H1 (cell line): Measurements from ENCODE around the gene ADD1. TPM values are rescaled to one million over a fixed set of nuclear protein-coding genes. Genes with fewer than 3 reads are reported as not detected.

Experiments
- CTCF ChIA-PET: fragments of 300-600 bp; sonication (Branson Sonifier 250); formaldehyde crosslinking; loops from one replicate; lab custom pipeline; 2021; ENCODE audit not compliant: partially characterized antibody; lab: Charles Lee
- POLR2A ChIA-PET: fragments of 300-600 bp; sonication (Branson Sonifier 250); formaldehyde crosslinking; loops from one replicate; lab custom pipeline; 2021; ENCODE audit warnings: inconsistent platforms; ENCODE audit not compliant: partially characterized antibody; lab: Charles Lee
- DNase-seq, 2 experiments: peaks; one replicate each; pipeline versions ENCODE4 v3.0.0 to v3.0.0-alpha.2; 2010 to 2022; ENCODE audit warnings: low spot score in 2 of 2, low read depth in 1 of 2, mixed read lengths in 1 of 2
- FAIRE-seq: peaks from 2 replicates; lab custom pipeline; 2011; peaks lifted over from hg19 to GRCh38; lab: Jason Lieb, UNC
- H2AFZ ChIP-seq: 2 replicates; pipeline ENCODE4 v1.8.1; 2012; ENCODE audit warnings: low read length, inconsistent platforms
- H2AK5ac ChIP-seq: 2 replicates; pipeline ENCODE4 v1.6.1; 2013; ENCODE audit warnings: low read depth, low read length
- H2BK120ac ChIP-seq: replicated peaks from 2 replicates; pipeline ENCODE3; 2013; ENCODE audit warnings: low read depth, low read length, inconsistent platforms
- H2BK12ac ChIP-seq: 2 replicates; pipeline ENCODE4 v1.6.1; 2013; ENCODE audit warnings: low read depth, low read length
- H2BK15ac ChIP-seq: 2 replicates; pipeline ENCODE4 v1.6.1; 2013; ENCODE audit warnings: low read length
- H2BK20ac ChIP-seq: 2 replicates; pipeline ENCODE4 v1.6.1; 2013; ENCODE audit warnings: low read length
- H2BK5ac ChIP-seq: 2 replicates; pipeline ENCODE4 v1.6.1; 2013; ENCODE audit warnings: low read depth, low read length
- H3K14ac ChIP-seq: 2 replicates; pipeline ENCODE4 v1.6.1; 2013; ENCODE audit warnings: inconsistent platforms; ENCODE audit not compliant: insufficient read length
- H3K18ac ChIP-seq: 2 replicates; pipeline ENCODE4 v1.6.1; 2013; ENCODE audit warnings: low read length; ENCODE audit errors: extremely low read depth
- H3K23ac ChIP-seq: 2 replicates; pipeline ENCODE4 v1.6.1; 2013; ENCODE audit warnings: inconsistent platforms; ENCODE audit not compliant: insufficient read length
- H3K23me2 ChIP-seq: 2 replicates; pipeline ENCODE4 v1.6.1; 2013; ENCODE audit warnings: low read depth, low read length
- H3K27ac ChIP-seq: 2 replicates; pipeline ENCODE4 v1.6.1; 2011; ENCODE audit warnings: low read depth, low read length, inconsistent platforms
- H3K27me3 ChIP-seq, 4 experiments: replicated peaks in 1 of 4; 1 replicate in 1 of 4; 2 replicates in 3 of 4; pipeline versions ENCODE4 v1.6.1 to v1.8.1; 2011 to 2013; ENCODE audit warnings: low read length in 3 of 4, mild to moderate bottlenecking in 3 of 4, inconsistent platforms in 2 of 4, mixed read lengths in 2 of 4, moderate library complexity in 1 of 4; ENCODE audit not compliant: control insufficient read depth in 3 of 4, insufficient read depth in 3 of 4; ENCODE audit errors: extremely low read depth in 1 of 4
- H3K36me3 ChIP-seq, 4 experiments: 2 replicates each; pipeline versions ENCODE4 v1.6.1 to v1.8.1; 2011 to 2013; ENCODE audit warnings: mild to moderate bottlenecking in 4 of 4, low read length in 3 of 4, moderate library complexity in 2 of 4, control low read depth in 1 of 4, inconsistent platforms in 1 of 4; ENCODE audit not compliant: insufficient read depth in 4 of 4, control insufficient read depth in 2 of 4
- H3K4ac ChIP-seq: replicated peaks from 2 replicates; pipeline ENCODE3; 2013; ENCODE audit warnings: low read length, low read depth, mixed read lengths, inconsistent platforms; ENCODE audit not compliant: insufficient read length
- H3K4me1 ChIP-seq, 4 experiments: replicated peaks in 1 of 4; 1 replicate in 1 of 4; 2 replicates in 3 of 4; pipeline versions ENCODE4 v1.6.1 to v1.8.1; 2011 to 2013; ENCODE audit warnings: low read length in 3 of 4, inconsistent platforms in 2 of 4, mixed read lengths in 1 of 4; ENCODE audit not compliant: insufficient read depth in 4 of 4, control insufficient read depth in 3 of 4
- H3K4me2 ChIP-seq, 2 experiments: 2 replicates each; pipeline versions ENCODE4 v1.6.1 to v1.8.1; 2011 to 2013; ENCODE audit warnings: low read depth in 2 of 2, low read length in 2 of 2, control low read depth in 1 of 2, inconsistent platforms in 1 of 2, mild to moderate bottlenecking in 1 of 2; ENCODE audit not compliant: insufficient read depth in 1 of 2
- H3K4me3 ChIP-seq, 4 experiments: fragments of 200-600, 300-600 bp in 1 of 4; sonication (generic), shearing (Covaris generic), sonication (Bioruptor Twin) in 1 of 4; 2 replicates each; pipeline versions ENCODE4 v1.5.1 to v1.8.1; 2011 to 2016; ENCODE audit warnings: low read length in 4 of 4, low read depth in 3 of 4, control low read depth in 2 of 4, inconsistent platforms in 2 of 4, mild to moderate bottlenecking in 2 of 4, mixed read lengths in 1 of 4, moderate library complexity in 1 of 4; ENCODE audit not compliant: insufficient read depth in 2 of 4; ENCODE audit errors: extremely low read depth in 1 of 4
- H3K56ac ChIP-seq: replicated peaks from 2 replicates; pipeline ENCODE3; 2013; ENCODE audit warnings: low read depth, mild to moderate bottlenecking, mixed read lengths, low read length, inconsistent platforms; ENCODE audit not compliant: insufficient read length
- H3K79me1 ChIP-seq: 2 replicates; pipeline ENCODE4 v1.6.1; 2013; ENCODE audit warnings: low read depth, low read length, control low read depth
- H3K79me2 ChIP-seq, 2 experiments: 2 replicates each; pipeline versions ENCODE4 v1.6.1 to v1.8.1; 2012 to 2013; ENCODE audit warnings: low read length in 2 of 2, mild to moderate bottlenecking in 2 of 2, inconsistent platforms in 1 of 2; ENCODE audit not compliant: insufficient read depth in 2 of 2, control insufficient read depth in 1 of 2
- H3K9ac ChIP-seq, 4 experiments: replicated peaks in 1 of 4; 1 replicate in 1 of 4; 2 replicates in 3 of 4; pipeline versions ENCODE4 v1.6.1 to v1.8.1; 2011 to 2013; ENCODE audit warnings: low read depth in 3 of 4, low read length in 3 of 4, control low read depth in 2 of 4, mild to moderate bottlenecking in 2 of 4, moderate library complexity in 2 of 4, inconsistent platforms in 1 of 4; ENCODE audit errors: extremely low read depth in 1 of 4
- H3K9me3 ChIP-seq, 2 experiments: 2 replicates each; pipeline versions ENCODE4 v1.6.1 to v1.8.1; 2012 to 2013; ENCODE audit warnings: mild to moderate bottlenecking in 2 of 2, moderate library complexity in 2 of 2, control low read depth in 1 of 2, inconsistent platforms in 1 of 2, low read depth in 1 of 2, low read length in 1 of 2, mixed read lengths in 1 of 2; ENCODE audit not compliant: insufficient read depth in 2 of 2
- H4K20me1 ChIP-seq, 2 experiments: replicated peaks in 1 of 2; 2 replicates each; pipeline versions ENCODE3 to v1.8.1; 2011 to 2013; ENCODE audit warnings: inconsistent platforms in 2 of 2, low read length in 2 of 2, mild to moderate bottlenecking in 1 of 2; ENCODE audit not compliant: insufficient read depth in 2 of 2, control insufficient read depth in 1 of 2
- H4K5ac ChIP-seq: 2 replicates; pipeline ENCODE4 v1.6.1; 2013; ENCODE audit warnings: low read length, low read depth, mixed read lengths, inconsistent platforms; ENCODE audit not compliant: insufficient read length
- H4K8ac ChIP-seq: 2 replicates; pipeline ENCODE4 v1.8.0; 2013; ENCODE audit warnings: mild to moderate bottlenecking, moderate library complexity, low read length, inconsistent platforms; ENCODE audit not compliant: insufficient read depth; ENCODE audit errors: extremely low read depth
- H4K91ac ChIP-seq: replicated peaks from 2 replicates; pipeline ENCODE3; 2013; ENCODE audit warnings: low read length, mixed read lengths, inconsistent platforms; ENCODE audit not compliant: insufficient read length
- ASH2L ChIP-seq: fragments of 200-600, 300-600 bp; sonication (generic); IDR thresholded peaks from one replicate; pipeline ENCODE4 v1.7.1; 2017; ENCODE audit warnings: low read length
- JUND ChIP-seq: IDR thresholded peaks from 2 replicates; pipeline ENCODE4 v1.6.1; 2011; ENCODE audit warnings: mild to moderate bottlenecking, improper control_type of control experiment, low read length
- POLR2A ChIP-seq, 2 experiments: IDR thresholded peaks; 1 replicate in 1 of 2; 2 replicates in 1 of 2; pipeline ENCODE4 v1.6.1; 2011; ENCODE audit warnings: low read depth in 2 of 2, low read length in 2 of 2, mild to moderate bottlenecking in 2 of 2; ENCODE audit errors: control extremely low read depth in 1 of 2
- POU5F1 ChIP-seq: IDR thresholded peaks from 2 replicates; pipeline ENCODE4 v1.6.1; 2011; ENCODE audit warnings: low read depth, mild to moderate bottlenecking, low read length, moderate library complexity
- RNF2 ChIP-seq: fragments of 200-900, 300-1000 bp; sonication (generic); IDR thresholded peaks from 2 replicates; pipeline ENCODE4 v1.7.1; 2016; ENCODE audit warnings: borderline replicate concordance, low read depth, mild to moderate bottlenecking, antibody characterized with exemption, low read length; ENCODE audit not compliant: poor library complexity, severe bottlenecking; ENCODE audit errors: missing control alignments
- SIN3A ChIP-seq, 2 experiments: IDR thresholded peaks in 1 of 2; conservative IDR thresholded peaks in 1 of 2; 2 replicates each; pipeline ENCODE4 v1.6.1; 2011 to 2012; ENCODE audit warnings: low read length in 2 of 2, improper control_type of control experiment in 1 of 2, low read depth in 1 of 2, mild to moderate bottlenecking in 1 of 2
- ZNF274 ChIP-seq: IDR thresholded peaks from 2 replicates; pipeline ENCODE4 v1.7.0; 2012; ENCODE audit warnings: low read length, borderline replicate concordance; ENCODE audit errors: extremely low read depth
- whole genome bisulfite sequencing, 2 experiments: shearing (Covaris generic) in 1 of 2; methylation state at CpG; one replicate each; pipeline versions ENCODE4 v1.1.6 to v1.1.7; 2013 to 2015; ENCODE audit warnings: low lambda C conversion rate in 2 of 2, mixed read lengths in 2 of 2, inconsistent platforms in 1 of 2, low coverage in 1 of 2, missing lambda C conversion rate in 1 of 2; ENCODE audit not compliant: insufficient replicate concordance in 2 of 2, insufficient coverage in 1 of 2, insufficient read length in 1 of 2; ENCODE audit errors: extremely low coverage in 1 of 2, missing lambda C conversion rate in 1 of 2; 5-methylcytosine and 5-hydroxymethylcytosine counted together
- polyA plus RNA-seq, 7 experiments: library from polyadenylated mRNA; depleted of rRNA in 3 of 7; stranded (reverse) in 5 of 7; unstranded in 2 of 7; fragments of >200 nt in 5 of 7; fragments of 200-250 nt in 2 of 7; gene quantifications; 1 replicate in 5 of 7; 2 replicates in 1 of 7; 4 replicates in 1 of 7; pipeline versions ENCODE4 v1.2.1 to v1.2.3, GENCODE V29; 2011 to 2013; ENCODE audit warnings: missing spikeins in 2 of 7, mixed read lengths in 2 of 7
- total RNA-seq: library from RNA; stranded (reverse); fragmentation: NEBNext Ultra II Directional; extraction: Animal tissue kit (Norgen Biotek cat#: 25700); gene quantifications from 2 replicates; pipeline ENCODE4 v1.2.1, GENCODE V29; 2021
- TF ChIP-seq, protein P1 (sequence below), 3 experiments: IDR thresholded peaks; 1 replicate in 2 of 3; 2 replicates in 1 of 3; pipeline versions ENCODE4 v1.5.1 to v1.6.1; 2011; ENCODE audit warnings: low read length in 3 of 3, mild to moderate bottlenecking in 3 of 3, inconsistent platforms in 2 of 3, low read depth in 1 of 3, moderate library complexity in 1 of 3; ENCODE audit not compliant: insufficient read depth in 1 of 3; ENCODE audit errors: control extremely low read depth in 1 of 3
- TF ChIP-seq, protein P2 (sequence below): IDR thresholded peaks from 2 replicates; pipeline ENCODE4 v1.6.1; 2012; ENCODE audit warnings: inconsistent platforms

The ADD1 gene
- total and polyA plus RNA-seq, 2 of the 8 experiments (the other 6 are each of a cell fraction or from before 2014, with no cell fraction given) = 113 to 143 TPM

GRCh38 chr4:2814627-2815270 lies 28.9 kb upstream of the ADD1 start:
- Histone ChIP-seq H3K9me3 (no peaks in the 10 kb centered on the region), H3K23ac (no peak overlapping the region), H3K4ac (no peak overlapping the region), H2BK15ac (no peak overlapping the region), H2BK5ac (no peak overlapping the region), H4K91ac (peak overlapping the region; percentile 27), H3K9ac (no peak overlapping the region), H2AFZ (no peak overlapping the region), H3K56ac (no peak overlapping the region), H2BK20ac (no peak overlapping the region), H3K27me3 (peaks cover 0 to 7% (median 0%) of the 10 kb centered on the region in 4 experiments; a peak in 2 of 7 replicates), H3K4me2 (no peak overlapping the region), H3K18ac (no peak overlapping the region), H4K8ac (peak overlapping the region; percentile 40; the same call in 1 of the 2 replicates), H3K4me1 (peaks cover 0 to 23% (median 15%) of the 10 kb centered on the region in 4 experiments; a peak in 6 of 7 replicates), H3K79me1 (peaks cover 13% of the 10 kb centered on the region), H3K23me2 (peaks cover 3% of the 10 kb centered on the region; the same call in 1 of the 2 replicates), H3K36me3 (no peaks in the 10 kb centered on the region), H3K14ac (no peak overlapping the region), H3K27ac (no peak overlapping the region), H4K5ac (no peak overlapping the region), H2BK120ac (no peak overlapping the region), H2AK5ac (0 out of 2 replicates have a peak overlapping the region, but pooled peaks have one; percentile 15), H2BK12ac (no peak overlapping the region), H3K79me2 (peaks cover 0 to 7% of the 10 kb centered on the region in 2 experiments; a peak in 1 of 4 replicates), H3K4me3 (no peak overlapping the region), H4K20me1 (peaks cover 0 to 7% of the 10 kb centered on the region in 2 experiments)
- CTCF ChIA-PET = interaction anchor here (0.9 to 1.3 kb wide), 2 partner anchors 27 to 51 kb away, joined by 3 read pairs; no protein-coding TSS in a partner anchor
- 84% methylated on average over 7 of the region's 7 CpGs; no CpG with 5 or more reads in 1 of the 2 experiments for WGBS, 2 experiments
- POLR2A ChIA-PET = interaction anchor here (0.9 to 2.9 kb wide), 4 partner anchors 8 to 23 kb away, joined by 3 to 14 read pairs (median 4); no protein-coding TSS in a partner anchor
- FAIRE-seq (no peak), DNase-seq (no peak)
- no peak for TF ChIP-seq SIN3A (conservative IDR thresholded peaks at IDR 0.05 in 1 of 2, IDR thresholded peaks at IDR 0.05 in 1 of 2; ENCODE audit: low read depth in 1 of 2, low read length in 2 of 2)
- TF ChIP-seq ASH2L = no peak
- TF ChIP-seq, protein P1, sequence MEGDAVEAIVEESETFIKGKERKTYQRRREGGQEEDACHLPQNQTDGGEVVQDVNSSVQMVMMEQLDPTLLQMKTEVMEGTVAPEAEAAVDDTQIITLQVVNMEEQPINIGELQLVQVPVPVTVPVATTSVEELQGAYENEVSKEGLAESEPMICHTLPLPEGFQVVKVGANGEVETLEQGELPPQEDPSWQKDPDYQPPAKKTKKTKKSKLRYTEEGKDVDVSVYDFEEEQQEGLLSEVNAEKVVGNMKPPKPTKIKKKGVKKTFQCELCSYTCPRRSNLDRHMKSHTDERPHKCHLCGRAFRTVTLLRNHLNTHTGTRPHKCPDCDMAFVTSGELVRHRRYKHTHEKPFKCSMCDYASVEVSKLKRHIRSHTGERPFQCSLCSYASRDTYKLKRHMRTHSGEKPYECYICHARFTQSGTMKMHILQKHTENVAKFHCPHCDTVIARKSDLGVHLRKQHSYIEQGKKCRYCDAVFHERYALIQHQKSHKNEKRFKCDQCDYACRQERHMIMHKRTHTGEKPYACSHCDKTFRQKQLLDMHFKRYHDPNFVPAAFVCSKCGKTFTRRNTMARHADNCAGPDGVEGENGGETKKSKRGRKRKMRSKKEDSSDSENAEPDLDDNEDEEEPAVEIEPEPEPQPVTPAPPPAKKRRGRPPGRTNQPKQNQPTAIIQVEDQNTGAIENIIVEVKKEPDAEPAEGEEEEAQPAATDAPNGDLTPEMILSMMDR (IDR thresholded peaks at IDR 0.05; ENCODE audit: control extremely low read depth in 1 of 3, insufficient read depth in 1 of 3, low read depth in 1 of 3, low read length in 3 of 3) = no peak
- no peak for TF ChIP-seq POU5F1
- TF ChIP-seq, protein P2, sequence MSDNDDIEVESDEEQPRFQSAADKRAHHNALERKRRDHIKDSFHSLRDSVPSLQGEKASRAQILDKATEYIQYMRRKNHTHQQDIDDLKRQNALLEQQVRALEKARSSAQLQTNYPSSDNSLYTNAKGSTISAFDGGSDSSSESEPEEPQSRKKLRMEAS = no peak
- no peak for TF ChIP-seq ZNF274
- no peak for TF ChIP-seq JUND
- no peak for TF ChIP-seq POLR2A (IDR thresholded peaks at IDR 0.05; ENCODE audit: control extremely low read depth in 1 of 2, low read depth in 2 of 2, low read length in 2 of 2)
- no peak for TF ChIP-seq RNF2
